ENCODE measurements around the gene TMEM150A.

- TF ChIP-seq CTCF (IDR thresholded peaks at IDR 0.05; ENCODE audit: low read depth, low read length, poor library complexity, severe bottlenecking) (no peak), EZH2phosphoT487 (IDR thresholded peaks at IDR 0.05; ENCODE audit: borderline replicate concordance, low read length) (no peak)
Measured at GRCh38 chr2:85647823-85648526, 45.5 kb upstream of the TMEM150A start.

Measured in DOHH2 (cell line).